HG03060 (cell line): ENCODE results near the gene IRF6.
"Not testable (repeated sequence)": the region's sequence is repeated elsewhere in the genome, so short reads cannot be mapped to it uniquely, and the experiment has no call there.

ENCODE experiments used
- ATAC-seq: cut with Tn5 transposase; IDR thresholded peaks from one replicate; pipeline ENCODE4 v1.9.1; 2021; ENCODE audit warnings: low read depth, moderate number of reproducible peaks; ENCODE audit not compliant: unreplicated experiment

The IRF6 gene

DNA sequence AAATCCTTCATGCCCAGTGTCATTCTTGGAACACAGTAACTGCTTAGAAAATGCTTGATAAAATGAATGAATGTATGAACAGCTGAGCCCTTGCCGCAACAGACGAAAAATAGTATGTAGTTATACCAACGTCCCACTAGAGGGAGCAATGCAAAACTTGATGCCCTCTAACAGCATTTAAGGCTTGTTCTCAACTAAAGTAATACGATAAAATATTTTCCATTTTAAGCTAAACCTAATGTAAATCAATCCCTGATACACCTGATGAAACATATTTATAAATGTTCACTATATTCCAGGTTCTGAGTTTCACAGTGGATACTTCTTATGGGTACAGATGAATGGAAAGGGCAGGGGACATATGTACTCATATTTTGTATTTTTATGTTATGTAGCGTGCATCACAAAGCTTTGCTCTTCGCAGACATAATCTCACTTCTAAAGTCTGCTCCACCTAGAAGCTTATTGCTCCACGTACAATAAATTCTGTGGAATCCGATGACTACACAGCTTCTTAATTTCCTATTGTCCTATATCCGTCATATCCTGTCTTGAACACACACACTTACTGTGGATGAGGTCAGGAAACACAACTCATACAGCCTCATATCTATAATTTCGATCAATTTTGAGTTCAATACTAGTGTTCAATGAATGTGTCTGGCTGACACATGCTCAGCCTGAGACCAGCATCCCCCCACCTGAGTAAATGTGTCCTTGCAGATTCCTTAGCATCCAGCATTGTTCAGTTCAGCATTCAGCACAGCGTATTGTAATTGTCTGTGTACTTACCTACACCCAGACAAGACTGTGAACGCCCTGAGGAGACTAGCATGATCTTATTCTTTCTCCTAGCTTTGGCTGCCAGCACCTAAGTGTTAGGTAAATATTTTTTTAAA, 17.4 kb upstream of the IRF6 start:
- no peak for ATAC-seq

DNA sequence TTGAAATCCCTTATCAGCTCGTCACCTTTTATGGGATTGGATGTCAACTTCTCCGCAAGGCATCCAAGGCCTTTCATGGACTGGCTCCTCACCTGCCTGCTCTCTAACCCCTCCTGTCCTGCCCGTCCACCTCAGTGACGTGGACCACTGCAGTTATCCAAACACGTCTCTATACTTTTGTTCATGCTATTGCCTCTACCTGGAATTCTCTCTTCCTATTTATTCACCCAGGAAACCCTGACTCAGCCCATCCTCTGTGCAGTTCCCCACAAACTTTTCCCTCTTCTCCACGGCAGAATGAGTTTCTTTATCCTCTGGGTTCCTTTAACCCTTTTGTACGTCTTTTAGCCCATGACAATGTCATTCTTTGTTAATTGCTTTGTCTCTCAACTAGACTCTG, 16.8 kb upstream of the IRF6 start:
- no peak for ATAC-seq

DNA sequence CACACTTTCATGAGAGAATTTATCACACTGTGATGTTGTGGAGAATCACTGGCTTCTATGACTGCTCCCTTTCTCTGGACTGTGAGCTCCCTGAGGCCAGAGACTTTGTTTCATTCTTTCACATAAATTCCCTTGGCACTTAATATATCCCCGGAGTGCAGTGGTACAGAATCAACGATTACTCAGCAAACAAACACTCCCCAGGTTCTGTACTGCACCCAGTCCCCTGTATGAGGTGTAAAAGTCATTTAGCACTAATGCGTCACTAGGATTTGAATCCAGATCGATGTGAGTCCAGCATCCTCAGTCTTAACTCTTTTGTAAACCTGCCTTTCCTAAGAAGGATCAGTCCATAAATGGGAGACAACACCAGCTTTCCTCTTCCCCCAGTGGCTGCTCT, 15.0 kb upstream of the IRF6 start:
- no peak for ATAC-seq

DNA sequence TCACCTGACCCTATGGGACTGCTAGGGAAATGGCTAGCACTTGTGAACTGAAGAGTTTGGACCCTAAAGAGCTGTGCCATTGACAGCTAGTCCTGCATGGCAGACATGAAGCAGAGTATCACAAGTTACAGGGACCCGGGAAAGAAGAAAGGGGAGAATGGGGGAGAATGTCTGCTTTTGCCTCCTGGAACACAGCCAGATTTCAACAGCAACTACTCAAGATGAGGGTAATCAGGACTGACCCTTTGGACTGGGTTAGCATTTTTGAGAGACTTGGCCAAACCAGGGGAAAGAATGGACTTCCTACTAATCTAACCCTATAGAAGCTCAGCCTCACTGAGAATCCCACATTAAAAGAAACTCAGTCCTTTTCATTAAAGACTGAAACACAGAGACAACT, 13.1 kb upstream of the IRF6 start:
- no peak for ATAC-seq

DNA sequence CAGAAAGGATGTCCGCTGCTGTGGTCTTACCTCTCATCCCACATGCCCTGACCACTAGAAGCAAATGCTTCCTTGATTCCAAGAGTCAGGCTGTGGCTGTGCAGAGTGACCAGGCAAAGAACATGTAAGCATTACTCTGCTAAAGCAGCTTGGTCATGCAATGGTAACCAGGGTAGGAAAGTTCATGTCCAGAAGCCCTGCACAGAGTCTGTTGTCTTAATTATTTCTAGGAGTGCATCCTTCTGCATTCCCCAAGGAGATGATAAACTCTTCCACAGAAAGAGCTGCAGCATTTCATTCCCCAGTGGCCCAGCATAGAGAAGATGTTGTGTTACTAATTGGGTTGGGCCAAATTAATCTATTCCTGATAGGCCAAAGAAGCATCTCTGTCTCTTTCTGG, 11.7 kb upstream of the IRF6 start:
- no peak for ATAC-seq

DNA sequence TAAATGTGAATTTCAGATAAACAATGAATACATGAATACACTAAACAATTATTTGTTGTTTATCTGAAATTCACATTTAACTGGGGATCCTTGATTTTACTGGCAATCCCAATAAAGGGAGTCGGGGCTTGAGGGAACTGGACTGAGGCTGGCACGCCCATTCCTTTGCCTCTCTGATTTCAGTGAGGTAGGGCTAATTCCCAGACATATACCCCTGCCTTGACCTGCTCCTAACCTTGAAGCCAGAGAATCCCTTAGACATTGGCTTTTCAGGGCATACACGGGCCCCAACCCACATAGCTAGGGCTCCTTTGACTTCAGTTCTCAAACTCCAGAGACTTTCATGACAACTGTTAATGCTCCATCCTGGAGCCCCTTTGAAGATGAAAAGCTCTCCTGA, 11.0 kb upstream of the IRF6 start:
- no peak for ATAC-seq

DNA sequence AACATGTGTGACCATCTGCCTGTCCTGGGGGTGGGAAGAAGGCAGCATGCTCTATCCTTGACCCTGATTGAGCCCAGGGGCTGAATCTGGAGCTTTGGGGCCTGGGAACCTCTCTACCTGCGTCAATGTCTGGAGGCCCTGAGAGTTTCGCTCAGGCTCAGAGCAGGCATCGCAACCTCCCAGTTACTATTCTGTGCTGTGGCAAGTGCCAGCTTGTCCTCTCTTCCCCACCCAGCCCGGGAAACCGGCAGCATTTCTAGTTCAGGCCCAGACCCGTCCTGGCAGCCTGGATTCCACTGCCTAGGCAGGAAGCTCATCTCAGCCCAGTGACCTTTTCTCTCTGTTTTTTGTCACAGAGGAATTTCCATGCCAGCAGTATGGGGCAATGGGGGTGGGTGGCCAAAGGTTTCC, 10.0 kb upstream of the IRF6 start:
- no peak for ATAC-seq

DNA sequence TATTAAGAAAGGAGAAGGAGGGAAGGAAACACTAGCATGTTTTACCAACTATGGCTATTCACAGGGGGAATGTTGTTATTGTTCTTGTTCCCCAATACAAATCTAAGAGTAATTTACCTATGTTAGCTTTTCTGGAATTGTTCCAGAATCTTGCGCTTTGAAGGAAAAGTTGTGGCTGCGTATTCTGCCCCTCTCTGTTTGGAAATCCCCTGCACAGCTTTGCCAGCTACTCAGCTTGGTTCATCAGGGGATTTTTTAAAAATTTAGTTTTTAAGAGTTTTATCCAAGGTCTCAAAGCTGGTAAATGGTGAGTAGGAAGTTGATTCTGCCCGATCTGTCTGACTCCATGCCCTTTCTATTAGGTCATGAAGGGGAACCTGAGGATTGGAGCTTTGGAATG, 9.5 kb upstream of the IRF6 start:
- no peak for ATAC-seq

DNA sequence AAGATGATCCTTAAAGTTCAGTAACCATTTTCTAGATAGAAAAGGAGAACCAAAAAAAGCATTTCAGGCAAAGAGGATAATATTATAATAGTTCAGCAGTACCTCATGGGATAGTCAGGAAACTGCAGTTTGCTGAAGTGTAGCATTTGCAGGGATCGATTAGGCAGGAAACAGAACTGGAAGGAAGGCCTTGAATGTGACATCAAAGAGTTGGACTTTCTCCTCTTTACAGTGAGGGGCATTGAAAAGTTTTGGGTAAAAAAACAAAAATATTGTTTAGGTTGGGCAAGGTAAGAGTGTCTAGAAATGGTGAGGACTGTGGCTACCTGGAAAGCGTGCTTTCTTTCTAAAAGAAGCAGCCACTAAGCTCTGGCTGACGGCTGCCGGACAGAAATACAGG, 8.0 kb upstream of the IRF6 start:
- no peak for ATAC-seq

DNA sequence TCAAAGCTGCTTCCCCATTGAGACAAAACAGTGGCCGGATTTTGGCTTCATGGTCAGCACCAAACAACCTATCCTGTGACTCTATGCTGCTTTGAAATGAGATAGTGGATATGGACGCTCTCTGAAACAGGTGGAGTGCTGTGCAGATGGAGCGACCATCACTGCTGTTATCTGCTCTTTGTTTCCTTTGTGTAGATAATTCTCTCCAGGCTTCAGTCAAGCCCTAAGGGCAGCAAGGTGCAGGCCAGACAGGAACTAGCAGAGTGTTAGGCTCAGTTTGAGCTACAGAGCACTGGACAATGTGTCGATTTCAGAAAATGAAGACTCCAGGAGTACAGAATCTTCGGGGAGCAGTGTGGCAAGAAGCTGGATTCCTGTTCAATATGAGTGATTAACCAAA, 4.8 kb upstream of the IRF6 start:
- no peak for ATAC-seq

DNA sequence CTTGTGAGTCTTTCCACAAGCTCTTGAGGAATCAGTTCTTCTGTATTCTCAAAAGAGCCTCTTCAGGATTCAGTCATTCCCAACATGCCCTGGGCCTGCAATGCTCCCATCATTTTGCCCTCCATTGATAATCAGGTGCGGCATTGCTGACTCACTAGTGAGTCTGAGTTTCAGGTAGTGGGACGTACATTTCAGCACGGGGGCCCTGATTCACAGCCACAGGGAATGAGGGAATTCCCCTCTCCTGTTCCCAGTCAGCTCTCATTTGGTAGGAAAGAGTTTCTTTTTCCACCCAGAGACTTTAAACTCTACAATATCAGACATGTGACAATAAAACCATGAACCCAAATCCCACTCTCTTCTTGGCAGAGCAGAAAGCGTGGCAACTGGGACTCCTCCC, 3.7 kb upstream of the IRF6 start:
- ATAC-seq, result no peak

DNA sequence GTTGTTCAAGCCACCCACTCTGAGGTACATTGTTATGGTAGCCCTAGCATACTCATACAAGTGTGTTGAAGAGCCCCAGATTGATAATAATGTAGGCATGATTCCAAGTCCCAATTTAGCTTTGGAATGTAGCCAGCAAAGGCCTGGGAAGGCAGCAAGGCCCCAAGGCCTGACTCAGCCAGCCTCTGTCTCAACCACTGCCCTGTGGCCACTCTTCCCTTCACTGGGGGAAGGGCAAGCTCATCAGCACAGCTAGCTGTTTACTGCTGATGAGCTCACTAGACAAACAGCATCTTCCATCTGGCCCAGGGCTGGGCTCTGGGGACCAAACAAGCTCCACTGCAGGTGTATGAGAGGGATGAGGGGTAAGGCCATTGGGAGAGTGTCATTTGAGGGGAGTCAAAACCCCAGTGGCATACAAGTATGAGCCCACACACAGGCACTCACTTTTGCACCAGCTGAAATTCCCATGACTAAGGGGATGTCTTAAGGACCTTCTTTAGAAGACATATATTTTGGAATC, 2.2 kb upstream of the IRF6 start:
- no peak for ATAC-seq

DNA sequence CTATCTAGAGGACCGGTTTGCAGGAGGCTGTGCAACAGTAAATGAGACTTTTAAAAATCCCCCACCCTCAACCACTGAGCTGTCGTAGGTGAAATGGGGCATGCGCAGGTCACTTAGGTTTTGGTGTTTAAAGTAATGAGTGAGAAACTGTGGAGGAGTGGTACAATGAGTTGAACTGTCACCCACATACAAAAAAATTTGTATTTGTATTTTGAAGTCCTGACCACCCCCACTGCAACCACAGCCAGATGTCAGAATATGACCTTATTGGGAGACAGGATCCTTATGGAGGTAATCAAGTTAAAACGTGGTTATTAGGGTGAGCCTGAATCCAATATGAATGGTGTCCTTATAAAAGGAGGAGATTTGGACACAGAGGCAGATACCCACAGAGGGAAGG, 1.6 kb upstream of the IRF6 start:
- ATAC-seq, result no peak

DNA sequence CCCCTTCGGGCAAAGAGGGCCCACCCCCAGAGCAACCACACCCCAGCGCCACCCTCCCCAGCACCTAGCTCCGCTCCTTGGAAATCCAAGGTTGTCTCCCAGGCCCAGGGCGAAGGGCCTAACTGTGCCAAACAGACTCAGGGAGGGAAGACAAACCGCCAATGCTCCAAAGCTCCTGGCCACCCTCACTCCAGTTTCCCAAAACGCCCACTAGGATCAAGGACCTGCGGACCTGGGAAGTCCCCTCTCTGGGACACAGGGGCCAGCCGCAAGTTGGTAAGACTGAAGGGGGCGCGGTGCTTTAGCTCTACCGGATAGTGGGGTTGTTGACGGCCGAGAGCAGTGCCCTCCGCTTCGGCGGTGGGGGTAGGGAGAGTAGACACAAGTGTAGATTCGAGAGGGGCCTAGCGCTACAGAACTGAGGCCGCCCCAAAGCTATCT, 581 bp downstream of the IRF6 start:
- ATAC-seq, result no peak

DNA sequence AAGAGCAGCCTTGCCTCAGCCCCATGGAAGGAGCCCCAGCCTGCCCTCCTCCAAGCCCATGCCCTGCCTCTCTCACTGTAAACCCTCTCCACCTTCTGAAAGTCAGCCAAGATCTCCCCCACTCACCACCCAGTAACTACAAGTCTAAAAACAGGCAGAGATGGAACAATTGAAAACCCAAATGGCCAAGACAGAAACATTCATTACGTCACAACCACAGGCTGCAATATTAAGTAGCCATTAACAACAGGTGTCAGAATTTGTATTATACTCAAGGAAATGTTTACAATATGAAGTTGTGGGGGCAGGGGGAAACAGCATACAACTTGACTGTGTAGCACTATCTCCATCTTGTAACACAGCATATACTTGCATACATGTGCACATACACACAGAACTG, 2.4 kb downstream of the IRF6 start:
- ATAC-seq, result no peak

DNA sequence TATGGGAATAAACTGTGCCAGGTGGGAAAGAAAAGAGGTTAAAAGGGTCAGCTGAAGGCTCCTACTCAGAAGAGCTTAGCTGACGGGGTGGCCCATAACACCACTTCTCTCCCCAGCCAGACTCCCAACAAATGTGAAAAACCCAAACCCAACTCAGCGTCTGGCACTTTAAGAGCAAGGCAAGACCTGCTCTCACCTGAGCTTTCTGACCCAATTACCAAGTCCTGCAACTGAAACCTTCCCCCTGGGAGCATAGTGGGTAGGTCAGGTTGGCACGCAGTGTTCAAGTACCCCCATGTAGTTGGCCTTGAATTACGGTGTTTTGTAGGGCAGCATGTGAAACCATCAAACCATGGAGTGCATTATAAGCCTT, 3.2 kb downstream of the IRF6 start:
- no peak for ATAC-seq

DNA sequence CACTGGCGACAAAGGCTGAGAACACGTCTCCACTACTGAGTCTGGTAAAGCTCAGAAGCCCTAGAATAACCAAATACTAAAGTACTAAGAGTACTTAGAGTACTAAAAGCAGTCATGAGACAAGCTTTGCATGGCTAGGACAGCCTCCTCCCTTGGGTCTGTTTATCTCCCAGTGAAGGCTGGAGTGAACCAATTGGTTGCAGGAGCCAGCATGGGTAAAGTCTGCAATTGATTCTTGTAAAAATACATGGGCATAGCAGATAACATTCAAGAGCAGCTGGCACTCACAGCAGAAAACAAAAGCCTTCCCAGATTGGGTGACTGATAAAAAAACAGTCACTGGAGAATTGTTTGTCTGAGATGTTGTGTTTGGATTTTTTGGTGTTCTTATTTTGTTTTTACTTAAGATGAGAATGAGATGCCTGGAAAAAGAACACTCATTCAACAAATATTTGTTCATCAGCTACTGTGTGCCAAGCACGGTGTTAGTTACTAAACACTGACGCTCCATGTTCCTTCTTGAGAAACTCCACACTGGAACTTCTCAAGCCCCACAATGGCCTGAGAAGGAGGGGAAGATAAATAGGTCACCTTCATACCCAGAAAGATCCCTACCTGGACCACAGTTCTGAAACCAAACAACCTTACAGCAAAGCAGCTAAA, 3.7 kb downstream of the IRF6 start:
- no peak for ATAC-seq

DNA sequence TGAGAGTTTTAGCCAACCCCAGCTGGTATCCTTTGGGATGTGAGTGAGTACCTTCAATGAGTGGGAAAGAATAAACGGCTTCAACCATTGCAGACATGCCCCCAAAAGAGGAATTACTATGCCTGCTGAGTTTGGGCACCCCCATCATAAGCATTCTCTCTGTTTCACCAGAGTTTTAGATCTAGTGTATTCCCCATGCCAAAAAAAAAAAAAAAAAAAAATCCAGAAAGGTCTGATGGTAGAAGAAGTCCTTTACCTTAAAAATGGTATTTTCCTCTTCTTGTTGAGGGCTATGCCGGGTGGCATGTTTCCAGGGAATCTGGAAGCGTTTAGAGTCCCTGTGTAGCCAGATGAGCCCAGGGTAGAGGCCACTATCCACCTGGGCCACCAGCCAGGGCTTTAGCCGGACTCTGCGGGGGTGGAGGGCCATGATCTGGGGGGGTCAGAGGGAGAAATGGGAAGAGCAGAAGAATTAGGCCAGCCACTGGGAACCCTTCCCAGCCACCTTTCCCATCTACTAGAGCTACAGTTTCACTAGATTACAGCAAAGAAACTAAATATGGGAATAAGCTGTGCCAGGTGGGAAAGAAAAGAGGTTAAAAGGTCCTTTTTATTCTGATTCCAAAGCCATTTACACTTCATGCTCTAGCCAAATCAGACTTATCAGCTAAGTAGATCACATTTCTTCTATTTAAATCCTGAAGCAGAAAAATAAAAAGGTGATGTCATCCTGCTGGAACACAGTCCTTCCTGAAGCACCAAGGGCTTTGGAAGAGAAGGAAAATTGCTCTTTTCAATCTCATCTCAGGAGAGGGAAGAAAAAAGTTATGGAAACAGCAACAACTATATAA, 4.7 kb downstream of the IRF6 start:
- ATAC-seq, result no peak

DNA sequence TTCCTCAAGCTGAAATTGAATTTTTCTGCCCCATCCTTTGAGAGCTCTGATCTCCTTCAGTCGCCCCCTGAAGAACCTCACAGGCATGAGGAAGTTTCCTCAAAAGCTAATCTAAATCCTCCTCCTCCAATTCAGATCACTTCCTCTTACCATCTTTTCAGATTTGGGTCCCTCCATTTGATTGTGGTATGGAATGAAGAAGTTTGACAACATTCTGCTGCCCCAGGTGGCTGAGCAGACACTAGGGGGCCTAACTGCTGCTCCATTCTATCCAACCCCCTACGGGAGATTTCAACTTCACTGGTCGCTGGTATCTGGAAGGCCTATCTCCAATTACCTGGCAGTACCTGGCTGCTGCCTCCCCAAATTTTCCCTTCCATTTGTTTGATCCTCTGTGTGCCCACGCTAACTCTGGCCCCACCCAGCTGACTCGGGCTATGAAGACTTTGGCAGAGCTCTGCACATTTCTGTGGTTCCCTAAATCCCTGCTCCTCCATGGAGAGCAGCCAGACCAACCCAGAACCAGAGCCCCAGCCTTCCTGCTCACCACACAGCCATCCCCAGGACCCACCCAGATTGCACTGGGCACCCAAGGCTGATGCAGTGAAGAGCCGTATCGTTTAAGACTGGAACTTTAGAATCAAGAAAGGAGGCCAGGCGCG, 7.8 kb downstream of the IRF6 start:
- no peak for ATAC-seq

DNA sequence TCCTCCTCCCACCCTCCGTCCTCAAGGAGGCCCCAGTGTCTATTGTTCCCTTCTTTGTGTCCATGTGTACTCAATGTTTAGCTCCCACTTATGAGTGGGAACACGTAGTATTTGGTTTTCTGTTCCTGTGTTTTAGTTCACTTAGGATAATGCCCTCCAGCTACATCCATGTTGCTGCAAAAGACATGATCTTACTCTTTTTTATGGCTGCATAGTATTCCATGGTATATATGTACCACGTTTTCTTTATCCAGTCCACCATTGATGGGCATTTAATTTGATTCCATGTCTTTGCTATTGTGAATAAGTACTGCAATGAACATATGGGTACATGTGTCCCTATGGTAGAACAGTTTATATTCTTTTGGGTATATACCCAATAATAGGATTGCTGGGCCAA, 12.2 kb downstream of the IRF6 start:
- ATAC-seq, result not testable (repeated sequence)

DNA sequence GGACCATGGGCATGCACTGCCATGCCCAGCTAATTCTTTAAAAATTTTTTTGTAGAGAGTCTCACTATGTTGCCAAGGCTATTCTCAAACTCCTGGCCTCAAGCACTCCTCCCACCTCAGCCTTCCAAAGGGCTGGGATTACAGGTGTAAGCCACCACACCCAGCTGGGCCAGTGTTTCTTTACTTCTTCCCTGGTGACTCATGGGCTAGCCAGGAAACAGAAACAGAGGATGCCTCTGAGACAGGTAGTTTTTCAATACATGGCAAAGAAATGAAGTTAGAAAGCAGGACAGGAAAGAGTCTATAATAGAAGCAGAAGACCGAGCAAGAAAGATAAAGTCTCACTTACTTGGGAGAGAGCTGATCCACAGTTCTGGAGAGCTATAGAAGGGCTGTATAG, 14.0 kb downstream of the IRF6 start:
- no peak for ATAC-seq
